ENCODE measurements around the gene RNF144B.

Gene RNF144B

GRCh38 chr6:18412068-18412467, 24.9 kb downstream of the RNF144B start:
- DNase-seq: no peak

- DNase-seq: no peak
Measured at GRCh38 chr6:18412644-18413043, 25.5 kb downstream of the RNF144B start.

GRCh38 chr6:18413381-18413780, 26.2 kb downstream of the RNF144B start:
- no peak for DNase-seq

GRCh38 chr6:18414116-18414515, 27.0 kb downstream of the RNF144B start:
- no peak for DNase-seq

GRCh38 chr6:18415207-18415606, 28.1 kb downstream of the RNF144B start:
- no peak for DNase-seq

GRCh38 chr6:18415671-18416340, 28.7 kb downstream of the RNF144B start:
- no peak for DNase-seq

GRCh38 chr6:18416341-18416679, 29.2 kb downstream of the RNF144B start:
- DNase-seq: no peak

GRCh38 chr6:18420328-18420727, 33.2 kb downstream of the RNF144B start:
- DNase-seq: no peak

GRCh38 chr6:18422136-18422535, 35.0 kb downstream of the RNF144B start:
- no peak for DNase-seq

- DNase-seq: no peak
Measured at GRCh38 chr6:18423426-18423825, 36.3 kb downstream of the RNF144B start.

GRCh38 chr6:18424201-18424600, 37.1 kb downstream of the RNF144B start:
- DNase-seq: no peak

- no peak for DNase-seq
Measured at GRCh38 chr6:18425218-18425617, 38.1 kb downstream of the RNF144B start.

GRCh38 chr6:18427296-18427695, 40.1 kb downstream of the RNF144B start:
- DNase-seq: no peak

- DNase-seq: no peak
Measured at GRCh38 chr6:18429655-18430297, 42.6 kb downstream of the RNF144B start.

GRCh38 chr6:18431581-18431980, 44.4 kb downstream of the RNF144B start:
- no peak for DNase-seq

GRCh38 chr6:18432180-18432579, 45.0 kb downstream of the RNF144B start:
- no peak for DNase-seq

- DNase-seq: no peak
Measured at GRCh38 chr6:18432619-18433018, 45.5 kb downstream of the RNF144B start.

GRCh38 chr6:18433059-18433458, 45.9 kb downstream of the RNF144B start:
- no peak for DNase-seq

- DNase-seq: no peak
Measured at GRCh38 chr6:18436341-18436740, 49.2 kb downstream of the RNF144B start.

- no peak for DNase-seq
Measured at GRCh38 chr6:18439581-18439980, 52.4 kb downstream of the RNF144B start.

- no peak for DNase-seq
Measured at GRCh38 chr6:18441251-18441979, 54.3 kb downstream of the RNF144B start.

GRCh38 chr6:18444111-18444510, 57.0 kb downstream of the RNF144B start:
- DNase-seq: no peak

GRCh38 chr6:18445228-18445627, 58.1 kb downstream of the RNF144B start:
- no peak for DNase-seq

GRCh38 chr6:18446771-18447170, 59.6 kb downstream of the RNF144B start:
- no peak for DNase-seq
